Stomach (tissue), 4 donors: ENCODE data around the gene EEF2K.

Experiments used
- CTCF ChIP-seq, 7 experiments: fragments of 450-650 bp in 4 of 7; fragments of 200-600 bp in 3 of 7; sonication (generic) in 3 of 7; IDR thresholded peaks; one replicate each; pipeline ENCODE4 v1.5.1; 2016 to 2019; ENCODE audit warnings: antibody characterized with exemption in 7 of 7, control low read depth in 2 of 7, mild to moderate bottlenecking in 1 of 7
- EP300 ChIP-seq: sonication (generic); formaldehyde crosslinking; IDR thresholded peaks from one replicate; pipeline ENCODE4 v1.6.1; 2017; ENCODE audit warnings: antibody characterized with exemption
- POLR2A ChIP-seq, 4 donors: fragments of 450-650 bp; IDR thresholded peaks; one replicate each; pipeline ENCODE4 v1.6.1; 2016; ENCODE audit warnings: antibody characterized with exemption in 4 of 4, control low read depth in 2 of 4, mild to moderate bottlenecking in 1 of 4, moderate library complexity in 1 of 4
- POLR2AphosphoS5 ChIP-seq, 3 donors: sonication (generic); formaldehyde crosslinking; IDR thresholded peaks; one replicate each; pipeline ENCODE4 v1.6.1; 2016; ENCODE audit warnings: antibody characterized with exemption in 3 of 3

GRCh38 chr16:22177968-22178930 is 27.8 kb upstream of the EEF2K start:
- no peak for TF ChIP-seq CTCF (IDR thresholded peaks at IDR 0.05)
- no peak for TF ChIP-seq POLR2AphosphoS5 (IDR thresholded peaks at IDR 0.05)
- TF ChIP-seq POLR2A (IDR thresholded peaks at IDR 0.05), result no peak
- TF ChIP-seq EP300, result no peak
